GM21447 (cell line): ENCODE data around the gene FAIM.
"Not testable (repeated sequence)": the region's sequence is repeated elsewhere in the genome, so short reads cannot be mapped to it uniquely, and the experiment has no call there.

Experiments used
- ATAC-seq: cut with Tn5 transposase; IDR thresholded peaks from one replicate; pipeline ENCODE4 v1.9.1; 2021; ENCODE audit not compliant: unreplicated experiment

FAIM gene

GRCh38 chr3:138675393-138675792 lies 66.8 kb downstream of the FAIM start:
- no peak for ATAC-seq

DNA sequence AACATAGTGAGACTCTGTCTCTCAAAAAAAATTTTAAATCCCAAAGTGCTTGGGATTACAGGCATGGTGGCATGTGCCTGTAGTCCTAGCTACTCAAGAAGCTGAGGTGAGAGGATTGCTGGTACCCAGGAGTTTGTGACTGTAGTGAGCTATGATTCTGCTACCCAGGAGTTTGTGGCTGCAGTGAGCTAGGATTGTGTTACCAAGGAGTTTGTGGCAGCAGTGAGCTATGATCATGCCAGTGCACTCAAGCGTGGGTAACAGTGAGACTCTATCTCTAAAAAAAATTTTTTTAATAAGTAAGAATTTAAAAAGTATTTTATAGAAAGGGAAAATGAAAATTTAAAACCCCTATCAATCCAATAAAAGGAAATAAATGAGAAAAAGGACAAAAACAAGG lies 69.5 kb downstream of the FAIM start:
- ATAC-seq = no peak

DNA sequence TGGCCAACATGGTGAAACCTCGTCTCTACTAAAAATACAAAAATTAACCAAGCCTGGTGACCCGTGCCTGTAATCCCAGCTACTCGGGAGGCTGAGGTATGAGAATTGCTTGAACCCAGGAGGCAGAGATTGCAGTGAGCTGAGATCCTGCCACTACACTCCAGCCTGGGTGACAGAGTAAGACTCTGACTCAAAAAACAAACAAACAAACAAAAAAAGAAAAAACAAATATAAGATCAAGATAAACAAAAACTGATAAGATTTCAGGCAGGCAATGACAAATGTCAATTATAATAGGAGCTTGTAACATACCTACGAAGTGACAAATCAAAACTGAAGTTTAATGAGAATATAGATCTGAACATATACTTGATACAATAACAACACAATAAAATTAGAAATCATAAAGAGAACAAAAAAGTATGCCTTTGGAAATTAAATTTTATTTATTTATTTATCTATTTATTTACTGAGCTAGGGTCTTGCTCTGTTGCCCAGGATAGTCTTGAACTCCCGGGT lies 70.4 kb downstream of the FAIM start:
- ATAC-seq = no peak

- not testable (repeated sequence) for ATAC-seq
These were observed 72.4 kb downstream of the FAIM start for GRCh38 chr3:138680974-138681373.

DNA sequence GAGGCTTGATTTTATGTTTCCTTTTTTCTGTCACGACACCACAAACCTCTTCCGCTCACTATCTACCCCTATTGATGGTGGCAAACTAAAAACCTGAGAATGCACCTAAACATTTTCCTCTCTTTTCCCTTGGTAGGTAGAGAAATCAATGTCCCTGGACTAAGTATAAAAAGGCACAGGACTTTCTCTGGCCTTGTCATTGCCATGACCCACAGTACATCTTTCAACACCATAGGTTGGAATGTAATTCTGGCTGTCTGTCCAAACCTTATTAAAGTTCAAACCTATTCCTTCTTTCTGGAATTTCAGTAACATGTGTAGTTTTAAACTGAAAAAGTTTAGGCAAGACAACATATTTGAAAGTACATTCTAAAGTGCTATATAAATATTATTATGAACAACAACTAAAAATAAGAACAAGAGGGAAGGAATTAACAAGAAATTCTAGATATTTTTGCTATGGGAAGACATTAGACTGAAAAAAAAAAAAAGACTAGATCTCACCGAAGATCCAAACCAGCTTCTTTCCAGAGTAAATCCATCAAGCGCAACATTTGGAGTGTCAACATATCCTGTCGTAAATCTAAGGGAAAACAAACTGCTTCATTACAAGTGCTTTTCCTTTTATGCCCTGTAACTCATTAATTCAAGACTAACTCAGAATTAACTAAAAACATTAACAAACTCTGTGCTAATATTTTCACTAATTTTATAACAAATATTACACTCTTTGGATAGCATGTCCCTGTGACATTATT lies 73.1 kb downstream of the FAIM start:
- ATAC-seq = no peak

DNA sequence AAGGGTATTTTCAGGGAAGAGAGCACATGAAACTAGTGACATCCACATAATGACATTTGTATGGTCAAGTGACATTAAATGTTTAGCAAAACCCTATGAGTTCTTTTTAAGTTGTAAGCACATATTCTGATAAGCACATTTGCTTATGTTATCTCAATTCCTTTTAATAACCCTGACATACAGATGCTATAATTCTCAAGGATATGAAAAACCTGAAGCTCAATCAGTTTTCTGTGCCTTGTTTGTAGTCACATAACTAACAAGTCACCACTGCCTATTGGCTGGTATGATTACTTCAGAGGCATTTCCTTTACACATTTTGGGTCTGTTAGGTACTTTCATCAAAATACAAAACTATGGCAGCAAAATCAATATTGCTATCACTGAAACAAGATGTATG lies 74.1 kb downstream of the FAIM start:
- no peak for ATAC-seq
